ENCODE data around the gene TXNDC9. TPM values are rescaled to one million over a fixed set of nuclear protein-coding genes. Genes with fewer than 3 reads are reported as not detected.
"Not testable (repeated sequence)": the region's sequence is repeated elsewhere in the genome, so short reads cannot be mapped to it uniquely, and the experiment has no call there.

TXNDC9 gene
- total RNA-seq, 1 experiment from 2014 or later = 31.0 TPM

DNA sequence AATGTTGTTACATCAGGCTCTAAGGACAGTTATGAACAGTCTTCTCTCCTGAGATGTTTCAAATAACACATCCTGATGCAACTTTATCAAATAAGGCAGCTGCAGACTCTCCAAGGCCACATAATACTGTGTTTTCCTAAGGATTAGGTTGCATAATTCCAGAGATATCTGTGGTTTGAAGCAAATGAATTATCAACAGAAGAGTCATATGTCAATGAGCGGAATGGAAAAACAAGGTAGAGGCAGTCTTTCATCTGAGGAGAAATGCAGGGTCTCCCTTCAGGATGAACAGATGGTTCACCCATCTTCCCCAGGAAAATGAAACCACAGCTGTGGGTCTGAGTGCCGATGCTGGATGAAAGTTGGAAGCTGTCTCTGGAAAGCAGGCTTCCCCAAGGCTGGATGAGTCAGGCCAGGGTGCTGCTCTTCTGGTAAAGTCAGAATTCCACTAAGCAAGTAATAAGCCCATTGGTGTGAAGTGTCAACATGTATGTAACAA lies 57.3 kb downstream of the TXNDC9 start:
- no peak overlapping the region for H3K4me3 Mint-ChIP-seq
- no peak for DNase-seq (ENCODE audit: low spot score)
- POLR2A ChIA-PET = no interaction called here
- peaks cover 29% of the 10 kb centered on the region for H3K36me3 Mint-ChIP-seq
- peaks cover 55% of the 10 kb centered on the region for H3K9me3 Mint-ChIP-seq
- TF ChIP-seq GABPB1 (CRISPR knock-in tag; IDR thresholded peaks at IDR 0.05) (peak; percentile 99), FOXJ3 (CRISPR knock-in tag; IDR thresholded peaks at IDR 0.05; ENCODE audit: borderline replicate concordance) (no peak), ZNF416 (CRISPR knock-in tag; IDR thresholded peaks at IDR 0.05) (no peak), SMAD3 (CRISPR knock-in tag; IDR thresholded peaks at IDR 0.05; ENCODE audit: borderline replicate concordance) (no peak)
- TF ChIP-seq, protein P1, sequence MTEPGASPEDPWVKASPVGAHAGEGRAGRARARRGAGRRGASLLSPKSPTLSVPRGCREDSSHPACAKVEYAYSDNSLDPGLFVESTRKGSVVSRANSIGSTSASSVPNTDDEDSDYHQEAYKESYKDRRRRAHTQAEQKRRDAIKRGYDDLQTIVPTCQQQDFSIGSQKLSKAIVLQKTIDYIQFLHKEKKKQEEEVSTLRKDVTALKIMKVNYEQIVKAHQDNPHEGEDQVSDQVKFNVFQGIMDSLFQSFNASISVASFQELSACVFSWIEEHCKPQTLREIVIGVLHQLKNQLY (CRISPR knock-in tag; IDR thresholded peaks at IDR 0.05) = no peak
- ATAC-seq = no peak
- CTCF ChIA-PET = no interaction called here
- H3K27me3 Mint-ChIP-seq (ENCODE audit: low read depth) = no peaks in the 10 kb centered on the region; the same call in 1 of the 2 replicates
- H3K27ac Mint-ChIP-seq = no peak overlapping the region
- peaks cover 11% of the 10 kb centered on the region for H3K4me1 Mint-ChIP-seq

DNA sequence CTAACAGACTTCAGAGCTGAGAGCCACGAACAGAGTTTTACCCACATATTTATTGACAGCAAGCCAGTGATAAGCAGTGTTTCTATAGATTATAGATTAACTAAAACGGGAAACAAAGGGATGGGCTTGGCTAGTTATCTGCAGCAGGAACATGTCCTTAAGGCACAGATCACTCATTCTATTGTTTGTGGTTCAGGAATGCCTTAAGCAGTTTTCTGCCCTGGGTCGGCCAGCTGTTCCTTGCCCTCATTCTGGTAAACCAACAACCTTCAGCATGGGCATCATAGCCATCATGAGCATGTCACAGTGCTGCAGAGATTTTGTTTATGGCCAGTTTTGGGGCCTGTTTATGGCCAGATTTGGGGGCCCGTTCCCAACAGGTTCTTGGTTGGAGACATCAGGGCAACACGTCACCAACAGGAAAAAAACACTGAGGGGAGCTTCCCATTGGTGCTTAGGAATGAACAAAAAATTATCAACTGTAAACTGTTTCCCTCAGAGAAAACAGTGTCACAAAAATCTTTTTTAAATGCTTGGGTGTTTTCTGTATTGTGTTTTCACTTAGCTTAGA lies 57.9 kb downstream of the TXNDC9 start:
- CTCF ChIA-PET; POLR2A ChIA-PET; ATAC-seq; H3K27ac Mint-ChIP-seq; H3K27me3 Mint-ChIP-seq (ENCODE audit: low read depth); H3K4me3 Mint-ChIP-seq; DNase-seq (ENCODE audit: low spot score): not testable (repeated sequence)
- Mint-ChIP-seq H3K36me3 (peaks cover 29% of the 10 kb centered on the region), H3K4me1 (peaks cover 11% of the 10 kb centered on the region), H3K9me3 (peaks cover 60% of the 10 kb centered on the region)

- H3K9me3 Mint-ChIP-seq = peaks cover 80% of the 10 kb centered on the region
These were observed 60.3 kb downstream of the TXNDC9 start for GRCh38 chr2:99275882-99276281.

More at GRCh38 chr2:99275882-99276281, 60.3 kb downstream of the TXNDC9 start:
- no peak for TF ChIP-seq ELF4 (CRISPR knock-in tag; IDR thresholded peaks at IDR 0.05; ENCODE audit: low read depth)
- TF ChIP-seq ZNF671 (CRISPR knock-in tag; IDR thresholded peaks at IDR 0.05) = no peak
- no peak for TF ChIP-seq SMAD4 (CRISPR knock-in tag; IDR thresholded peaks at IDR 0.05)
- no peak for TF ChIP-seq SP1 (CRISPR knock-in tag; conservative IDR thresholded peaks at IDR 0.05)
- TF ChIP-seq NR1H2 (CRISPR knock-in tag; IDR thresholded peaks at IDR 0.05) = no peak
- no peak for TF ChIP-seq FOXJ3 (CRISPR knock-in tag; IDR thresholded peaks at IDR 0.05; ENCODE audit: borderline replicate concordance)
- TF ChIP-seq HMGXB4 (CRISPR knock-in tag; IDR thresholded peaks at IDR 0.05) = no peak
- TF ChIP-seq ZNF532 (CRISPR knock-in tag; IDR thresholded peaks at IDR 0.05; ENCODE audit: borderline replicate concordance) = no peak
- ATAC-seq (no peak), DNase-seq (ENCODE audit: low spot score) (no peak)
- Mint-ChIP-seq H3K27me3 (ENCODE audit: low read depth) (peaks cover 6% of the 10 kb centered on the region), H3K27ac (no peak overlapping the region), H3K4me1 (peaks cover 2% of the 10 kb centered on the region), H3K36me3 (peaks cover 45% of the 10 kb centered on the region), H3K4me3 (no peak overlapping the region)
- POLR2A ChIA-PET = no interaction called here
- CTCF ChIA-PET = no interaction called here

Other genes starting within 250 kb of the TXNDC9 start
- gene C2orf15, start 194.6 kb downstream of the TXNDC9 start, total RNA-seq (2021) = 6.0 to 7.0 TPM (median 6.1 TPM) in 3 replicates
- 8.9 to 9.3 TPM (median 9.1 TPM) in 3 replicates for gene TSGA10, start 181.4 kb downstream of the TXNDC9 start, total RNA-seq (2021)
- 7.1 to 9.7 TPM (median 8.1 TPM) in 3 replicates for gene LIPT1, start 181.4 kb downstream of the TXNDC9 start, total RNA-seq (2021)
- 33.1 to 37.1 TPM (median 34.7 TPM) in 3 replicates for gene MITD1, start 155.3 kb downstream of the TXNDC9 start, total RNA-seq (2021)
- 28.7 to 34.9 TPM (median 33.4 TPM) in 3 replicates for gene MRPL30, start 155.1 kb downstream of the TXNDC9 start, total RNA-seq (2021)
- gene LYG2, start 80.7 kb downstream of the TXNDC9 start, total RNA-seq (2021) = 0.25 TPM in 1 of 3 replicates, not detected in the others
- gene LYG1, start 35.1 kb downstream of the TXNDC9 start, total RNA-seq (2021) = 0.35 to 0.76 TPM (median 0.55 TPM) in 3 replicates
- gene EIF5B, start 1.1 kb upstream of the TXNDC9 start, total RNA-seq (2021) = 52.1 to 68.8 TPM (median 52.5 TPM) in 3 replicates
- 27.5 to 38.7 TPM (median 31.1 TPM) in 3 replicates for gene REV1, start 153.7 kb upstream of the TXNDC9 start, total RNA-seq (2021)